Left cardiac atrium (tissue), 4 donors: Measurements from ENCODE around the gene ZNF319. TPM values are rescaled to one million over a fixed set of nuclear protein-coding genes. Genes with fewer than 3 reads are reported as not detected.

Experiments used
- ATAC-seq, 2 donors: fragments of 200-7000 bp; cut with Tn5 transposase; one replicate each; pipeline ENCODE4 v1.9.1; 2020; ENCODE audit warnings: mild to moderate bottlenecking in 2 of 2, moderate library complexity in 2 of 2
- DNase-seq: peaks from one replicate; pipeline ENCODE4 v3.0.0-alpha.2; 2020
- intact Hi-C, 2 donors: fragments of 100-400 bp; cut with DNase I; formaldehyde crosslinking; loops; one replicate each; pipeline versions ENCODE4 v1.14.1 to v1.15.1; 2022 to 2023
- total RNA-seq, 2 donors: library from RNA; stranded (reverse); fragmentation: NEBNext Ultra II Directional; extraction: Animal tissue kit (Norgen Biotek cat#: 25700); gene quantifications; one replicate each; pipeline ENCODE4 v1.2.1, GENCODE V29; 2021
- donor health status: DM: no; HTN: yes; CAD: no.
- donor health status: DM: no; HTN: yes; CAD: no; lungs with severe emphysema.
- donor health status: DM: yes; HTN: yes; CAD: no.
- donor health status: Dilated cardiomyopathy.

Gene ZNF319
- total RNA-seq, 2 donors from 2014 or later, result 5.9 to 8.1 TPM

DNA sequence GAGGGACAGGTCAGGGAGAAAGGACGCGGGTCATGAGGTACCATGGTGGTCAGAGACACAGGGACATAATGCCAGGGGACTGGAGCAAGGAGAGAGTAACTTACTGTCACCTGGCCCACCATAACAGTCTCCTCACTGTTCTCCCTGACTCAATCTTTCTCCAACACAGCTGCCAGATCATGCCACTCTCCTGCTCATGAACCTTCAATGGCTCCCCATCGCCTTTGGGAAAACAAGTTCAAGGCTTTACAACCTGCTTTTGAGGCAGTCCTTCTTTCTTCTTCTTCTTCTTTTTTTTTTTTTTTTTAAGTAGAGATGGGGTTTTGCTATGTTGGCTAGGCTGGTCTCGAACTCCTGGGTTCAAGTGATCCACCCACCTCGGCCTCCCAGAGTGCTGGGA is 52.4 kb downstream of the ZNF319 start:
- intact Hi-C loops, result no loop called here
- no peak for ATAC-seq

DNA sequence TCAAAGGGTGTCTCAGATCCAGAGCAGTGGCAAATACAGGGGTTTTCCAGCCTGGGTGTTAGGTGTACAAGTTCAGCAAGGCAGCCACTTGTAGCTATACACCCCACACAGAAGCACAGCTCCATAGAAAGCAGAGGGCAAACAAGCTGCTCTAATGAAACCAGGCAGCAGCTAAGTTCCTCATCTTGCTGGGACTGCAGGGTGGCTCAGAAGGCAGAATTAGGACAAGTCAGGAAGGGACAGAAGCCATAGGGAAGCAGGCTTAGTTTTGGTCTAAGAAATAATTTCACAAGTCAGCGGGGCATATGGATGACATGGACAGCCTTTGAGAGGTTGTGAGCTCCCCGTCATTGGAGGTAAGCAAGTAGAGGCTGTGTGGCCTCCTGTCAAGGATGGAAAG is 53.2 kb downstream of the ZNF319 start:
- no peak for DNase-seq
- intact Hi-C loops, result no loop called here
- ATAC-seq, result no peak

More for the DNA sequence above, 52.4 kb downstream of the ZNF319 start:
- DNase-seq, result no peak

DNA sequence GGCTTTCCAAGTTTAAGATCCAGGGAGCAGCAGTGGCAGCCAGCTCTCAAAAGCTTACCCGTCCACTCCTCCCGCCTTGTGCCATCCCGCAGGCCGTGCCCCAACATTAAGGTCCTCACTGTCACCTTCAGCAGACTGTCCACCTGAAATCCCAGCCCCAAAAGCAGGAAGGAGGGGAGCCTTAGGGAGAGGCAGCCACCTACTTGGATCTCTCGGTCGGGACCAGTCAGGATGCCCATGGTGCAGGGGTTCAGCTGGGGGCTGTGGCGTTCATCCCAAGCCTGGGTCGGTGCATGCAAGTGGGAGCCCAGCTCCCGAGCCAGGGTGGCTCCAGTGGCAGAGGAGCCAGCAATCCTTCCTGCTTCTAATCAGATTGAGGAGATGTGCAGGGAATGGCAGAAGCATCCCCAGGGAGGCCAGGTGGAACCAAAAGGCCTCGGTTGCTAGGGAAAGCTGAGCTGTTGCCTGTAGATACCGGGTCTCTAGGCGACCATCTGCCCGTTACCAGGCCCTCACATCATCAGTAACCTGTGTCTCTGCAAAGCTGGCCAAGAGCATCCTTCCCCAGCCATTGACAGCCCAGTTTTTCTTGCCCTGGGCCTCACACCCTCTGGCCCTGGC is 54.2 kb downstream of the ZNF319 start:
- intact Hi-C loops, result no loop called here
- ATAC-seq (no peak), DNase-seq (no peak)

DNA sequence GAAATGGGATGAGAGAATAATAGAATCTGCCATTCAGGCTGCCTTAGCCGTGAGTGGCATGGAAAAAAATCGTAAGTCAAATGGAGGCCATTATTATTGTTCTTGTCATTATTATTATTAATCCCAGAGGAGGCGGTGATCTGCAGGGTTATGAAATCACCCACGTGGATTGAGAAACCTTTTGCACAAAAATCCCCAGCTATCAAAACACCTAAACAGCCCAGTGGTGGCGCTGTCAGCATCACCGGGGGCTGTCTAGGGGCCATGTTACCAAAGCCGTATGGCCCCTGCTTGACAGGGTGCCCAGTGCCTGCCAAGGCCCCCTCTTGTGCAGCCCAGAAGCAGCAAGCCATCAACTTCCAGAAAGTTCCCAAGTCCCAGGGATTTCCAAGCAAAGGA is 54.7 kb downstream of the ZNF319 start:
- intact Hi-C loops, result no loop called here
- ATAC-seq, result no peak
- DNase-seq, result no peak

DNA sequence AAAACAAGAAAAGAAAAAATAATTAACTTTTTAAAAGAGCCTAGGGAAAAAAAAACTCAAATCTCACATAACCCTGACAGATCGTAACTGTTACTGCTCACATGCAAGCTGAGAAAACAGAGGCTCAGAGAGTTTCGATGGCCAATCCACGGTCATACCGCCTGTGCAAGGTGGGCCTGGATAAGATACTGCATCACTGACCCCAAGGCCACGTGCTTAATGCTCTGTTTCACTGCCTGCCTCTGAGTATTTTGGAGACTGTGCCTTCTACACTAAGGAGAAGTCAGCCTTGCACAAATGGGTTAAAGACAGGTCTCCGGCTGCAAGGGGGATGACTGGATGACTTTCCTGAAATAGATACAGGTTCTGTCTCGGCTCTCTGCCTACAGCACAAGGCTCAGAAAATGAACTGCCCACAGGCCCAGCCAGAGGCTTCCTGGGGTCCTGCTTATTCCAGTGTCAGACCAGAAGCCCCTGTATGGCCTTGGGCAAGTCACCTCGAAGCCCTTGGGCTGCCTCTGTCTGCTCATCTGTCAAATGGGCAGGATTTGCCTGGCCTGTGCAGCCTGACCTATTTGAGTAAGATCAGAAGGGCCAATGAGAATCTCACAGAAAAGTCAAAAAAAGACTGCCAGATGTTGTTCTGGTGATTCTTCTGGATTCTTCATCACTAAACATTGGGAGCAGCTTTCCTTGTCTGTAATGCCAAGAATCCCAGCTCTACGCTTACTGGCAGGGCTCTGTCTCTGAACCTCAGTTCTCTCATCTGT is 55.3 kb downstream of the ZNF319 start:
- intact Hi-C loops, result no loop called here
- DNase-seq (no peak), ATAC-seq (no peak)

Other genes with a start within 250 kb of the ZNF319 start
- gene KIFC3, start 198.2 kb downstream of the ZNF319 start, total RNA-seq, result 10 to 100 TPM; 37.1 to 55.4 TPM
- gene CNGB1, start 29.5 kb downstream of the ZNF319 start, total RNA-seq, result not detected
- gene USB1, start 735 bp upstream of the ZNF319 start, total RNA-seq, result 10 to 100 TPM; 32.3 to 37.7 TPM
- 10 to 100 TPM; 46.2 to 52.9 TPM for gene MMP15, start 25.1 kb upstream of the ZNF319 start, total RNA-seq
- gene CFAP20, start 128.7 kb upstream of the ZNF319 start, total RNA-seq, result 10 to 100 TPM; 31.6 to 32.0 TPM
- 10 to 100 TPM; 30.6 to 32.3 TPM for gene CSNK2A2, start 197.4 kb upstream of the ZNF319 start, total RNA-seq